ENCODE data around the gene SYNC. TPM values are rescaled to one million over a fixed set of nuclear protein-coding genes. Genes with fewer than 3 reads are reported as not detected.

Gene SYNC
- total and polyA plus RNA-seq, 9 of the 15 experiments (the other 6 are each of a cell fraction or from before 2014, with no cell fraction given) = 0.49 to 1.1 (median 0.87) TPM

- no peak for TF ChIP-seq BRF2 (IDR thresholded peaks at IDR 0.05; ENCODE audit: borderline replicate concordance, insufficient read depth, insufficient read length)
- no peak for TF ChIP-seq RBM34 (IDR thresholded peaks at IDR 0.05; ENCODE audit: borderline replicate concordance, insufficient read depth, low read length)
- no peak for TF ChIP-seq SAFB2 (IDR thresholded peaks at IDR 0.05; ENCODE audit: borderline replicate concordance, low read depth, low read length, severe bottlenecking)
- no peak for TF ChIP-seq CREB3 (tag; conservative IDR thresholded peaks at IDR 0.05; ENCODE audit: low read depth)
- TF ChIP-seq, protein P1, sequence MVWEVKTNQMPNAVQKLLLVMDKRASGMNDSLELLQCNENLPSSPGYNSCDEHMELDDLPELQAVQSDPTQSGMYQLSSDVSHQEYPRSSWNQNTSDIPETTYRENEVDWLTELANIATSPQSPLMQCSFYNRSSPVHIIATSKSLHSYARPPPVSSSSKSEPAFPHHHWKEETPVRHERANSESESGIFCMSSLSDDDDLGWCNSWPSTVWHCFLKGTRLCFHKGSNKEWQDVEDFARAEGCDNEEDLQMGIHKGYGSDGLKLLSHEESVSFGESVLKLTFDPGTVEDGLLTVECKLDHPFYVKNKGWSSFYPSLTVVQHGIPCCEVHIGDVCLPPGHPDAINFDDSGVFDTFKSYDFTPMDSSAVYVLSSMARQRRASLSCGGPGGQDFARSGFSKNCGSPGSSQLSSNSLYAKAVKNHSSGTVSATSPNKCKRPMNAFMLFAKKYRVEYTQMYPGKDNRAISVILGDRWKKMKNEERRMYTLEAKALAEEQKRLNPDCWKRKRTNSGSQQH (CRISPR knock-in tag; IDR thresholded peaks at IDR 0.05) = no peak
- no peak for TF ChIP-seq MTA1 (IDR thresholded peaks at IDR 0.05; ENCODE audit: borderline replicate concordance)
- TF ChIP-seq, protein P2, sequence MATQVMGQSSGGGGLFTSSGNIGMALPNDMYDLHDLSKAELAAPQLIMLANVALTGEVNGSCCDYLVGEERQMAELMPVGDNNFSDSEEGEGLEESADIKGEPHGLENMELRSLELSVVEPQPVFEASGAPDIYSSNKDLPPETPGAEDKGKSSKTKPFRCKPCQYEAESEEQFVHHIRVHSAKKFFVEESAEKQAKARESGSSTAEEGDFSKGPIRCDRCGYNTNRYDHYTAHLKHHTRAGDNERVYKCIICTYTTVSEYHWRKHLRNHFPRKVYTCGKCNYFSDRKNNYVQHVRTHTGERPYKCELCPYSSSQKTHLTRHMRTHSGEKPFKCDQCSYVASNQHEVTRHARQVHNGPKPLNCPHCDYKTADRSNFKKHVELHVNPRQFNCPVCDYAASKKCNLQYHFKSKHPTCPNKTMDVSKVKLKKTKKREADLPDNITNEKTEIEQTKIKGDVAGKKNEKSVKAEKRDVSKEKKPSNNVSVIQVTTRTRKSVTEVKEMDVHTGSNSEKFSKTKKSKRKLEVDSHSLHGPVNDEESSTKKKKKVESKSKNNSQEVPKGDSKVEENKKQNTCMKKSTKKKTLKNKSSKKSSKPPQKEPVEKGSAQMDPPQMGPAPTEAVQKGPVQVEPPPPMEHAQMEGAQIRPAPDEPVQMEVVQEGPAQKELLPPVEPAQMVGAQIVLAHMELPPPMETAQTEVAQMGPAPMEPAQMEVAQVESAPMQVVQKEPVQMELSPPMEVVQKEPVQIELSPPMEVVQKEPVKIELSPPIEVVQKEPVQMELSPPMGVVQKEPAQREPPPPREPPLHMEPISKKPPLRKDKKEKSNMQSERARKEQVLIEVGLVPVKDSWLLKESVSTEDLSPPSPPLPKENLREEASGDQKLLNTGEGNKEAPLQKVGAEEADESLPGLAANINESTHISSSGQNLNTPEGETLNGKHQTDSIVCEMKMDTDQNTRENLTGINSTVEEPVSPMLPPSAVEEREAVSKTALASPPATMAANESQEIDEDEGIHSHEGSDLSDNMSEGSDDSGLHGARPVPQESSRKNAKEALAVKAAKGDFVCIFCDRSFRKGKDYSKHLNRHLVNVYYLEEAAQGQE (IDR thresholded peaks at IDR 0.05; ENCODE audit: borderline replicate concordance) = no peak
- TF ChIP-seq, protein P2 (CRISPR knock-in tag; IDR thresholded peaks at IDR 0.05; ENCODE audit: low read depth) = no peak
- TF ChIP-seq CUX1 (CRISPR knock-in tag; IDR thresholded peaks at IDR 0.05) = no peak
- TF ChIP-seq ETV5 (CRISPR knock-in tag; IDR thresholded peaks at IDR 0.05; ENCODE audit: low read depth) = peak; percentile 78
Measured at GRCh38 chr1:32650248-32650751, 52.3 kb downstream of the SYNC start, which contains the start of gene ZBTB8OS (continued).

Measured in K562 (cell line).